ENCODE data around the gene PAIP2. TPM values are rescaled to one million over a fixed set of nuclear protein-coding genes. Genes with fewer than 3 reads are reported as not detected.
"Not testable (repeated sequence)": the region's sequence is repeated elsewhere in the genome, so short reads cannot be mapped to it uniquely, and the experiment has no call there.

Gene PAIP2
- total and polyA plus RNA-seq, 2 experiments from 2014 or later = 65.3 to 77.5 TPM

GRCh38 chr5:139306197-139306596, 35.5 kb upstream of the PAIP2 start:
- DNase-seq (ENCODE audit: low spot score) = no peak
- H4K20me1 ChIP-seq (ENCODE audit: insufficient read depth, poor library complexity, severe bottlenecking) = peaks cover 100% of the 10 kb centered on the region
- peaks cover 34% of the 10 kb centered on the region for H3K4me1 ChIP-seq (ENCODE audit: insufficient read depth)
- H3K4me3 ChIP-seq = no peak overlapping the region
- peak overlapping the region; percentile 51 for H3K4me2 ChIP-seq
- H2AFZ ChIP-seq = no peak overlapping the region
- no peak overlapping the region for H3K27ac ChIP-seq
- H3K36me3 ChIP-seq (replicated peaks; ENCODE audit: insufficient read depth, low read depth) = no peaks in the 10 kb centered on the region
- H3K27me3 ChIP-seq = no peaks in the 10 kb centered on the region
- no peaks in the 10 kb centered on the region for H3K9me2 ChIP-seq (replicated peaks; ENCODE audit: insufficient read depth)
- WGBS (ENCODE audit: low lambda C conversion rate, missing lambda C conversion rate) = 76% methylated on average over 1 of the region's 1 CpG
- H3K9me3 ChIP-seq (ENCODE audit: low read depth) = no peaks in the 10 kb centered on the region
- H3K79me2 ChIP-seq = peaks cover 100% of the 10 kb centered on the region
- TF ChIP-seq EZH2phosphoT487 (IDR thresholded peaks at IDR 0.05; ENCODE audit: low read depth, severe bottlenecking, unreplicated experiment) = no peak
- TF ChIP-seq EZH2 (IDR thresholded peaks at IDR 0.05; ENCODE audit: borderline replicate concordance) = no peak
- no peak for TF ChIP-seq CTCF (IDR thresholded peaks at IDR 0.05; ENCODE audit: poor library complexity)

- Histone ChIP-seq H2AFZ (no peak overlapping the region), H3K9me2 (replicated peaks; ENCODE audit: insufficient read depth) (no peaks in the 10 kb centered on the region), H3K4me1 (ENCODE audit: insufficient read depth) (peaks cover 34% of the 10 kb centered on the region), H3K36me3 (replicated peaks; ENCODE audit: insufficient read depth, low read depth) (no peaks in the 10 kb centered on the region), H4K20me1 (ENCODE audit: insufficient read depth, poor library complexity, severe bottlenecking) (peaks cover 100% of the 10 kb centered on the region), H3K27me3 (no peaks in the 10 kb centered on the region), H3K27ac (no peak overlapping the region), H3K4me2 (no peak overlapping the region), H3K4me3 (no peak overlapping the region), H3K9me3 (ENCODE audit: low read depth) (no peaks in the 10 kb centered on the region), H3K79me2 (peaks cover 100% of the 10 kb centered on the region)
- TF ChIP-seq CTCF (IDR thresholded peaks at IDR 0.05; ENCODE audit: poor library complexity) = no peak
- TF ChIP-seq EZH2 (IDR thresholded peaks at IDR 0.05; ENCODE audit: borderline replicate concordance) = no peak
- TF ChIP-seq EZH2phosphoT487 (IDR thresholded peaks at IDR 0.05; ENCODE audit: low read depth, severe bottlenecking, unreplicated experiment) = no peak
- 88% methylated on average over 3 of the region's 3 CpGs for WGBS (ENCODE audit: low lambda C conversion rate, missing lambda C conversion rate)
- no peak for DNase-seq (ENCODE audit: low spot score)
These were observed 34.9 kb upstream of the PAIP2 start for GRCh38 chr5:139306628-139307379.

- Histone ChIP-seq H3K27me3 (no peaks in the 10 kb centered on the region), H3K4me2 (no peak overlapping the region), H3K9me3 (ENCODE audit: low read depth) (no peaks in the 10 kb centered on the region), H3K4me3 (no peak overlapping the region), H3K9me2 (replicated peaks; ENCODE audit: insufficient read depth) (no peaks in the 10 kb centered on the region), H3K27ac (no peak overlapping the region), H3K36me3 (replicated peaks; ENCODE audit: insufficient read depth, low read depth) (no peaks in the 10 kb centered on the region), H4K20me1 (ENCODE audit: insufficient read depth, poor library complexity, severe bottlenecking) (peaks cover 100% of the 10 kb centered on the region), H3K79me2 (peaks cover 100% of the 10 kb centered on the region), H3K4me1 (ENCODE audit: insufficient read depth) (peaks cover 28% of the 10 kb centered on the region), H2AFZ (no peak overlapping the region)
- TF ChIP-seq EZH2phosphoT487 (IDR thresholded peaks at IDR 0.05; ENCODE audit: low read depth, severe bottlenecking, unreplicated experiment) = no peak
- no peak for TF ChIP-seq EZH2 (IDR thresholded peaks at IDR 0.05; ENCODE audit: borderline replicate concordance)
- no peak for TF ChIP-seq CTCF (IDR thresholded peaks at IDR 0.05; ENCODE audit: poor library complexity)
- no peak for DNase-seq (ENCODE audit: low spot score)
These were observed 32.9 kb upstream of the PAIP2 start for GRCh38 chr5:139308797-139309196.

GRCh38 chr5:139310715-139311186, 30.9 kb upstream of the PAIP2 start:
- not testable (repeated sequence) for H3K27ac ChIP-seq; H3K9me3 ChIP-seq (ENCODE audit: low read depth); H3K4me2 ChIP-seq; DNase-seq (ENCODE audit: low spot score); H3K27me3 ChIP-seq; H3K4me3 ChIP-seq; H2AFZ ChIP-seq; H3K36me3 ChIP-seq (replicated peaks; ENCODE audit: insufficient read depth, low read depth); H3K9me2 ChIP-seq (replicated peaks; ENCODE audit: insufficient read depth)
- WGBS (ENCODE audit: low lambda C conversion rate, missing lambda C conversion rate) = 93% methylated on average over 8 of the region's 9 CpGs
- peaks cover 100% of the 10 kb centered on the region for H4K20me1 ChIP-seq (ENCODE audit: insufficient read depth, poor library complexity, severe bottlenecking)
- H3K79me2 ChIP-seq = peaks cover 100% of the 10 kb centered on the region
- H3K4me1 ChIP-seq (ENCODE audit: insufficient read depth) = peaks cover 11% of the 10 kb centered on the region
